ENCODE data around the gene MCHR1. TPM values are rescaled to one million over a fixed set of nuclear protein-coding genes. Genes with fewer than 3 reads are reported as not detected.

MCHR1 gene
- polyA plus RNA-seq, 1 of the 3 experiments (the other 2 are of a cell fraction): 0.33 TPM

- TF ChIP-seq TEAD4 (IDR thresholded peaks at IDR 0.05; ENCODE audit: borderline replicate concordance, insufficient read depth) (no peak), SMC3 (IDR thresholded peaks at IDR 0.05; ENCODE audit: low read depth, low read length) (no peak), MAX (IDR thresholded peaks at IDR 0.05; ENCODE audit: low read depth) (peak; percentile 90), RAD21 (IDR thresholded peaks at IDR 0.05; ENCODE audit: low read length) (no peak), IRF3 (IDR thresholded peaks at IDR 0.05; ENCODE audit: low read depth, low read length) (peak; percentile 42), USF1 (IDR thresholded peaks at IDR 0.05; ENCODE audit: borderline replicate concordance, low read depth) (peak; percentile 94), EZH2phosphoT487 (IDR thresholded peaks at IDR 0.05; ENCODE audit: borderline replicate concordance, low read depth) (no peak), USF2 (IDR thresholded peaks at IDR 0.05; ENCODE audit: borderline replicate concordance, low read depth, low read length) (peak; percentile 79)
Measured at GRCh38 chr22:40651563-40652501, 27.5 kb upstream of the MCHR1 start (continued).

- 100% methylated on average over 6 of the region's 9 CpGs for WGBS (ENCODE audit: low lambda C conversion rate)
- POLR2A ChIA-PET: no interaction called here
Measured at GRCh38 chr22:40653361-40653760, 25.9 kb upstream of the MCHR1 start.

More at GRCh38 chr22:40653361-40653760, 25.9 kb upstream of the MCHR1 start:
- CTCF ChIA-PET: interaction anchor here (1.2 kb wide), 1 partner anchor 30 kb away, joined by 3 read pairs; no protein-coding TSS in a partner anchor
- peaks cover 21 to 23% of the 10 kb centered on the region in 2 experiments; a peak in 2 of 4 replicates for H3K4me1 ChIP-seq (ENCODE audit: control insufficient read depth in 1 of 2, insufficient read depth in 2 of 2, low read depth in 1 of 2, low read length in 1 of 2)
- no peaks in the 10 kb centered on the region for H3K9me3 ChIP-seq
- H3K4me2 ChIP-seq: no peak overlapping the region
- H3K36me3 ChIP-seq (replicated peaks in 1 of 2; ENCODE audit: control insufficient read depth in 1 of 2, insufficient read depth in 2 of 2, low read length in 1 of 2): no peaks in the 10 kb centered on the region
- no peak for TF ChIP-seq SIN3A (IDR thresholded peaks at IDR 0.05; ENCODE audit: borderline replicate concordance, low read depth, low read length)
- TF ChIP-seq FOXM1 (IDR thresholded peaks at IDR 0.05; ENCODE audit: low read depth): no peak
- no peak for TF ChIP-seq CHD2 (IDR thresholded peaks at IDR 0.05; ENCODE audit: low read length, partially characterized antibody)
- no peak for TF ChIP-seq TEAD4 (IDR thresholded peaks at IDR 0.05; ENCODE audit: borderline replicate concordance, insufficient read depth)
- no peak for TF ChIP-seq YY1 (IDR thresholded peaks at IDR 0.05; ENCODE audit: low read depth)
- TF ChIP-seq TCF12 (IDR thresholded peaks at IDR 0.05): no peak
- no peak for TF ChIP-seq NFIC (IDR thresholded peaks at IDR 0.05; ENCODE audit: borderline replicate concordance)
- TF ChIP-seq RCOR1 (IDR thresholded peaks at IDR 0.05; ENCODE audit: low read length): no peak
- no peak for TF ChIP-seq NRF1 (IDR thresholded peaks at IDR 0.05; ENCODE audit: low read depth, low read length)
- no peak for TF ChIP-seq EP300 (IDR thresholded peaks at IDR 0.05; ENCODE audit: borderline replicate concordance in 1 of 2, low read depth in 1 of 2, low read length in 1 of 2)
- TF ChIP-seq POLR2AphosphoS5 (IDR thresholded peaks at IDR 0.05; ENCODE audit: low read depth, low read length): no peak
- no peak for TF ChIP-seq FOXJ3 (CRISPR knock-in tag; IDR thresholded peaks at IDR 0.05)
- TF ChIP-seq IRF3 (IDR thresholded peaks at IDR 0.05; ENCODE audit: low read depth, low read length): no peak
- TF ChIP-seq ELF1 (IDR thresholded peaks at IDR 0.05): no peak
- no peak for TF ChIP-seq RXRA (IDR thresholded peaks at IDR 0.05; ENCODE audit: borderline replicate concordance, low read depth)
- H3K4me3 ChIP-seq (ENCODE audit: low read depth in 2 of 2, low read length in 1 of 2): no peak overlapping the region
- no peak overlapping the region for H3K27ac ChIP-seq (ENCODE audit: low read depth in 2 of 2, low read length in 1 of 2)
- peaks cover 9% of the 10 kb centered on the region for H3F3A ChIP-seq (replicated peaks; ENCODE audit: insufficient read depth)
- no peaks in the 10 kb centered on the region for H4K20me1 ChIP-seq (ENCODE audit: insufficient read depth)
- no peak for DNase-seq
- no peaks in the 10 kb centered on the region for H3K27me3 ChIP-seq (ENCODE audit: insufficient read depth)
- H3K9me2 ChIP-seq: no peaks in the 10 kb centered on the region
- H3K9ac ChIP-seq: no peak overlapping the region
- no peak overlapping the region for H2AFZ ChIP-seq (ENCODE audit: low read depth)
- no peaks in the 10 kb centered on the region for H3K79me2 ChIP-seq (ENCODE audit: insufficient read depth)

All from SK-N-SH (cell line).